Left lung (tissue), 10 donors: ENCODE data around the gene OPTN. TPM values are rescaled to one million over a fixed set of nuclear protein-coding genes. Genes with fewer than 3 reads are reported as not detected.

Source experiments
- ATAC-seq: fragments of 200-7000 bp; cut with Tn5 transposase; one replicate; pipeline ENCODE4 v1.9.1; 2020; ENCODE audit warnings: moderate library complexity
- DNase-seq, 4 donors: peaks; one replicate each; pipeline ENCODE4 v3.0.0-alpha.2; 2013 to 2020
- H3K27ac ChIP-seq, 2 donors: fragments of 200-600 bp; sonication (generic) in 1 of 2; one replicate each; pipeline versions ENCODE4 v1.5.0 to v1.8.0; 2020 to 2021
- H3K27me3 ChIP-seq, 2 donors: fragments of 200-600 bp; sonication (generic) in 1 of 2; one replicate each; pipeline versions ENCODE4 v1.5.0 to v1.8.0; 2020 to 2021
- H3K36me3 ChIP-seq, 2 donors: fragments of 200-600 bp; sonication (generic) in 1 of 2; one replicate each; pipeline versions ENCODE4 v1.5.0 to v1.8.0; 2020 to 2021
- H3K4me1 ChIP-seq, 2 donors: fragments of 200-600 bp; one replicate each; pipeline ENCODE4 v1.8.0; 2021
- H3K4me3 ChIP-seq, 2 donors: fragments of 200-600 bp; sonication (generic) in 1 of 2; one replicate each; pipeline versions ENCODE4 v1.5.0 to v1.8.0; 2020 to 2021; ENCODE audit warnings: mild to moderate bottlenecking in 1 of 2
- H3K9me3 ChIP-seq, 2 donors: fragments of 200-600 bp; sonication (generic) in 1 of 2; one replicate each; pipeline versions ENCODE4 v1.5.0 to v1.8.0; 2020 to 2021
- intact Hi-C, 2 donors: fragments of 100-400 bp; cut with DNase I; formaldehyde crosslinking; loops; one replicate each; pipeline versions ENCODE4 v1.11.2 to v1.14.2; 2022
- polyA plus RNA-seq, 6 donors: library from polyadenylated mRNA; unstranded; fragments of 120-200 nt; gene quantifications; one replicate each; pipeline ENCODE4 v1.2.1, GENCODE V29; 2013; ENCODE audit not compliant: insufficient read length in 6 of 6
- total RNA-seq, 2 donors: library from RNA; stranded (reverse); fragmentation: NEBNext Ultra II Directional; extraction: Animal tissue kit (Norgen Biotek cat#: 25700); gene quantifications; one replicate each; pipeline ENCODE4 v1.2.1, GENCODE V29; 2021
- TF ChIP-seq, protein P1 (sequence below), 2 donors: fragments of 200-600 bp; sonication (generic) in 1 of 2; IDR thresholded peaks; one replicate each; pipeline versions ENCODE4 v1.5.0 to v1.8.0; 2021; ENCODE audit warnings: antibody characterized with exemption in 2 of 2
- donor health status: DM: no; HTN: yes; CAD: no.
- donor health status: DM: no; HTN: no; CAD: no.

Gene OPTN
- total and polyA plus RNA-seq, 8 donors: 36.0 to 51.3 (median 37.3) TPM

DNA sequence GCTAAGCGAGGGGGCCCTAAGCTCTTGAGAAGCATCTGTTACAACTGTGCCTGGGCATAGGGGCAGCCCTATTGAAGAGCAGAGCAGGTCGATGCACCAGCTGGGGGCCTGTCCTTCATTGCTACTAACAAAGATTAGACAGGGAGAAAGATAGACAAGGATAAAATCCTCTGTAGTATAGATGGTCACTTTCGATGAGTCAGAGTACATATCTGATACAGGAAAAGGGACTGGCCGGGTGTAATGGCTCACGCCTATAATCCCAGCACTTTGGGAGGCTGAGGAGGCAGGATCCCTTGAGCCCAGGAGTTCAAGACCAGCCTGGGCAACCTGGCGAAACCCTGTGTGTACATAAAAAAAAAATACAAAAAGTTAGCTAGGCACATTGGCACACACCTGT lies 13.6 kb downstream of the OPTN start:
- Histone ChIP-seq H3K4me3 (no peak overlapping the region), H3K27ac (no peak overlapping the region), H3K4me1 (peaks cover 0 to 7% of the 10 kb centered on the region in 2 donors), H3K9me3 (no peaks in the 10 kb centered on the region), H3K27me3 (no peaks in the 10 kb centered on the region), H3K36me3 (peaks cover 0 to 80% of the 10 kb centered on the region in 2 donors)
- DNase-seq: no peak
- intact Hi-C loops: no loop called here
- TF ChIP-seq, protein P1, sequence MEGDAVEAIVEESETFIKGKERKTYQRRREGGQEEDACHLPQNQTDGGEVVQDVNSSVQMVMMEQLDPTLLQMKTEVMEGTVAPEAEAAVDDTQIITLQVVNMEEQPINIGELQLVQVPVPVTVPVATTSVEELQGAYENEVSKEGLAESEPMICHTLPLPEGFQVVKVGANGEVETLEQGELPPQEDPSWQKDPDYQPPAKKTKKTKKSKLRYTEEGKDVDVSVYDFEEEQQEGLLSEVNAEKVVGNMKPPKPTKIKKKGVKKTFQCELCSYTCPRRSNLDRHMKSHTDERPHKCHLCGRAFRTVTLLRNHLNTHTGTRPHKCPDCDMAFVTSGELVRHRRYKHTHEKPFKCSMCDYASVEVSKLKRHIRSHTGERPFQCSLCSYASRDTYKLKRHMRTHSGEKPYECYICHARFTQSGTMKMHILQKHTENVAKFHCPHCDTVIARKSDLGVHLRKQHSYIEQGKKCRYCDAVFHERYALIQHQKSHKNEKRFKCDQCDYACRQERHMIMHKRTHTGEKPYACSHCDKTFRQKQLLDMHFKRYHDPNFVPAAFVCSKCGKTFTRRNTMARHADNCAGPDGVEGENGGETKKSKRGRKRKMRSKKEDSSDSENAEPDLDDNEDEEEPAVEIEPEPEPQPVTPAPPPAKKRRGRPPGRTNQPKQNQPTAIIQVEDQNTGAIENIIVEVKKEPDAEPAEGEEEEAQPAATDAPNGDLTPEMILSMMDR (IDR thresholded peaks at IDR 0.05): no peak
- no peak for ATAC-seq

DNA sequence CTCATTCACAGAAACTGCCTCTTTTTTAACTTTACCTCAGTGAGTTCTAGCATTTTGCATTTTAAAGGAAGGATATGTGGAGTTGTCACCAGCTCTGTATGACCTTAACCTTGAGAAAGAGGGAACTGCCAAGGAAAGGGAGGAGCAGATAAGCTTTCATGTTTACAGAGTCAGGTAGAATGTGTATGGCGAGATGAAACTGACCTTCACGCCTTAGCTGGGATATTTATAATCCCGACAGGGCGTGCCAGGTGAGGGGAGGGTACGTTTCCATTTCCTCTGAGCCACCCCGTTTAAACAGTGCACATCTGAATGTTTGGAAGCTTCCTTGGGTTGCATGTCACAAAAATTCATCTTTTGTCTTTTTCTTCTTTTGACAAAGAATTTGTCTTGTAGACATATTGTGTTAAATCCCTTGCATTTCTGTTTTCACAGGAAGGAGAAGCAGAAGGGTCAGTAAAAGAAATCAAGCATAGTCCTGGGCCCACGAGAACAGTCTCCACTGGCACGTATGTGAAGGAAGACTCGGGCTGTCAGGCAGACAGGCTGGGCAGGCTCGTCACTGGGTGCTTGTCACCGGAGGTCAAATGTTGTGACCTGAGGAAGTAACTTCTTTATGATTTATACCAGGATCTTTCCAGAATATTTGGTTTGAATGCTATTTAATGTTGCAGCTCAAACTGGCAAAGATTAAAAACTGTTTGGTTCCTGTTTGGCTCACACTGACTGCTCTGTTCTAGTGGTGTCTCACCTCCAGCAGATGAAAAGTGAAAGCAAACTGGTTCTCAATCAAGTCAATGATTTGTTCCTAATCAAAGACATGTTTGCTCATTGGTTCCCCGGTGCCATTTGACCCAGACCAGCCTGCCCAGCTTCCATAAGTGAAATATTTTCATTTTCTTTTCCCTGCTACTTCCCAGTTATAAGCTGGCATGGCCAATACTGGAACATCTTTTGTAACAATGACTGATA lies 16.2 kb downstream of the OPTN start:
- H3K9me3 ChIP-seq: no peaks in the 10 kb centered on the region
- H3K27me3 ChIP-seq: no peaks in the 10 kb centered on the region
- ATAC-seq: no peak
- TF ChIP-seq, protein P1 (IDR thresholded peaks at IDR 0.05): no peak
- DNase-seq: no peak
- H3K27ac ChIP-seq: peak overlapping the region in 1 of 2 donors; percentile 20
- intact Hi-C loops: no loop called here
- no peak overlapping the region for H3K4me3 ChIP-seq
- H3K4me1 ChIP-seq: peaks cover 0 to 18% of the 10 kb centered on the region in 2 donors
- peaks cover 4 to 76% of the 10 kb centered on the region in 2 donors for H3K36me3 ChIP-seq

DNA sequence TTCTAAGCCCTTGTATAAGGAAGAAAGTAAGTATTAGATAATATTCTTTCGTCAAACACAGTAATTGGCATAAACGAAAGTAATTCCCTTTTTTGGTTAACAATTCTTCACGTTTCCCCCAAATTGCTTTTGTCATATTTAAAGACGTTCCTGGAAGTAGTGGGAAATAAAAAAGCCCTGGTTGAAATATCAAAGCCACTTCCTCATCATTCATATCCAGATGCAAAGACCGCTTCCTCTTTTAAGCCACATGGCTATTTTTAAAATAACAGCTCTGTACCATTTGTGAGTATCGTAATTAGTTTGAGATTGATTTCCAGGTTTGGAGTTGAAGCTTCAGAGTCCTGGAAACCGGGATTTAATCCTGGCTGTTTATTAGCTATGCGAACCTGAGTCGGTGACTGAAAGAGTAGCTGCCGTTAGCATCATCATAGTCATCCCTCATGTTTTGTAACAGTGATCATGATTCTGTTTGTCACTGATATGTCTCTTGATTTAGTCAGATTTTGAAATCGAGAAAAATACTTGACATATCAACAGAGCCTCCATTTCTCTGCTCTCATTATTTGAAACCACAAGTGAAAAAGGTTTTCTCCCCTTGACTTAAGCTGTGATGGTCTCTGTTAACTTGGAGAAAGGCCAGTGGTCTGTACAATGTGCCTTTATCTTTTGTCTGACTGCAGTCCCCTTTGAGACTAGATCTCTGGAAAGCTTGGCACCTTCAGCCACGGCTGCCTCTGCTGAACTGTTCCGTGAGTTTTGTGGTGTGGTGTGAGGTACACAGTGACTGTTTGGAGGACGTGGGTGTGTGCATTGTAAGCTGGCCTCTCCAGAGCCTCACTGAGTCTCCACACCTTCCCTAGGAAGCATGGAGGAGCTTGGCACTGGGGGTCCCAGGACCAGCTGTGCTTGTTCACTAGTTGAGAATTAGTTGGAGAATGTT lies 18.1 kb downstream of the OPTN start:
- Histone ChIP-seq H3K4me1 (peaks cover 0 to 18% of the 10 kb centered on the region in 2 donors), H3K4me3 (no peak overlapping the region), H3K27me3 (no peaks in the 10 kb centered on the region), H3K36me3 (peaks cover 4 to 76% of the 10 kb centered on the region in 2 donors), H3K27ac (no peak overlapping the region), H3K9me3 (no peaks in the 10 kb centered on the region)
- TF ChIP-seq, protein P1 (IDR thresholded peaks at IDR 0.05): no peak
- ATAC-seq (peak; percentile 16), DNase-seq (no peak)
- intact Hi-C loops: no loop called here

DNA sequence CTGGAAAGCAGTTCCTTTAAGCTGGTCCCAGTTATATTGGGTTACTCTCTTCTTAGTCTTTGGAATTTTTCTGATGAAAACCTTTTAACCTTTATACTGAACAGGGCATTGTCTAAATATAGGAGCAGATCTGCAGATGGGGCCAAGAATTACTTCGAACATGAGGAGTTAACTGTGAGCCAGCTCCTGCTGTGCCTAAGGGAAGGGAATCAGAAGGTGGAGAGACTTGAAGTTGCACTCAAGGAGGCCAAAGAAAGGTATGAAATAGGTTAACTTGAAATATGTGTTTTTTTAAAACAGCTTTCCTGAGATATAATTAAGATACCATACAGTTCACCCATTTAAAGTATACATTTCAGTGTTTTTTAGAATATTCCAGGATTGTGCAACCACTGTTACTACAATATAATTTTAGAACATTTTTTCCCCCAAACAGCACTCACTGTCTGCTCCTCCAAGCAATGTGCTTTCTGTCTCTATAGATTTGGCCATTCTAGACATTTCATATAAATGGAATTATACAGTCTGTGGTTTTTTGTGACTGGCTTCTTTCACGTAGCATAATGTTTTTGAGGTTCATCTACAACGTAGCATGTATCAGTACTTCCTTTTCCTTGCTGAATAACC lies 18.9 kb downstream of the OPTN start:
- Histone ChIP-seq H3K9me3 (no peaks in the 10 kb centered on the region), H3K36me3 (peaks cover 4 to 76% of the 10 kb centered on the region in 2 donors), H3K4me1 (peaks cover 0 to 18% of the 10 kb centered on the region in 2 donors), H3K27me3 (no peaks in the 10 kb centered on the region), H3K4me3 (no peak overlapping the region), H3K27ac (no peak overlapping the region)
- intact Hi-C loops: no loop called here
- DNase-seq: no peak
- TF ChIP-seq, protein P1 (IDR thresholded peaks at IDR 0.05): no peak
- no peak for ATAC-seq
